B cell (primary cell): ENCODE measurements around the gene KCNH3. TPM values are rescaled to one million over a fixed set of nuclear protein-coding genes. Genes with fewer than 3 reads are reported as not detected.

Experiments used
- ATAC-seq: fragments of 200-7000 bp; cut with Tn5 transposase; one replicate; pipeline ENCODE4 v1.10.0; 2021; ENCODE audit warnings: low read depth, mild to moderate bottlenecking, moderate number of reproducible peaks, moderate library complexity
- CTCF ChIA-PET: fragments of 350-600 bp; sonication (Branson Sonifier 250); formaldehyde crosslinking; loops from one replicate; lab custom pipeline; 2021; ENCODE audit warnings: antibody characterized with exemption, inconsistent platforms; lab: Charles Lee
- POLR2A ChIA-PET: fragments of 350-600 bp; sonication (Branson Sonifier 250); formaldehyde crosslinking; loops from one replicate; lab custom pipeline; 2021; ENCODE audit warnings: antibody characterized with exemption; lab: Charles Lee
- DNase-seq: peaks from one replicate; pipeline ENCODE4 v3.0.0; 2013
- H2AFZ ChIP-seq: 2 replicates; pipeline ENCODE4 v1.6.1; 2012; ENCODE audit warnings: mild to moderate bottlenecking, low read depth, low read length; ENCODE audit not compliant: insufficient read depth, poor library complexity, severe bottlenecking
- H3K27ac ChIP-seq, 2 donors: 1 replicate in 1 of 2; 2 replicates in 1 of 2; pipeline ENCODE4 v1.5.1; 2012 to 2013; ENCODE audit warnings: low read length in 2 of 2, mild to moderate bottlenecking in 2 of 2, moderate library complexity in 1 of 2
- H3K27me3 ChIP-seq, 4 experiments: fragments of 200-600 bp in 1 of 4; sonication (generic) in 1 of 4; replicated peaks in 1 of 4; 1 replicate in 2 of 4; 2 replicates in 2 of 4; pipeline versions ENCODE4 v1.6.1 to v1.7.0; 2013 to 2016; ENCODE audit warnings: low read length in 3 of 4, mild to moderate bottlenecking in 2 of 4, mixed read lengths in 1 of 4, moderate library complexity in 1 of 4; ENCODE audit not compliant: insufficient read depth in 4 of 4, control insufficient read depth in 3 of 4; ENCODE audit errors: control extremely low read depth in 1 of 4
- H3K36me3 ChIP-seq, 2 experiments: replicated peaks in 1 of 2; 1 replicate in 1 of 2; 2 replicates in 1 of 2; pipeline versions ENCODE4 v1.6.1 to v1.7.1; 2013; ENCODE audit warnings: low read length in 1 of 2; ENCODE audit not compliant: insufficient read depth in 2 of 2, control insufficient read depth in 1 of 2; ENCODE audit errors: control extremely low read depth in 1 of 2, extremely low read depth in 1 of 2
- H3K4me1 ChIP-seq, 2 donors: fragments of 200-600 bp in 1 of 2; sonication (generic) in 1 of 2; 1 replicate in 1 of 2; 2 replicates in 1 of 2; pipeline versions ENCODE4 v1.5.1 to v1.6.1; 2013 to 2017; ENCODE audit warnings: low read length in 2 of 2; ENCODE audit not compliant: control insufficient read depth in 2 of 2, insufficient read depth in 2 of 2
- H3K4me2 ChIP-seq: replicated peaks from 2 replicates; pipeline ENCODE3; 2012; ENCODE audit warnings: mild to moderate bottlenecking, low read depth, low read length; ENCODE audit not compliant: poor library complexity, severe bottlenecking
- H3K4me3 ChIP-seq, 5 experiments: fragments of 200-600 bp in 1 of 5; sonication (generic) in 1 of 5; 1 replicate in 3 of 5; 2 replicates in 2 of 5; pipeline versions ENCODE4 v1.5.1 to v1.7.0; 2011 to 2016; ENCODE audit warnings: low read length in 4 of 5, mild to moderate bottlenecking in 4 of 5, low read depth in 2 of 5, control low read depth in 1 of 5, moderate library complexity in 1 of 5; ENCODE audit not compliant: insufficient read depth in 1 of 5; ENCODE audit errors: control extremely low read depth in 1 of 5, extremely low read depth in 1 of 5
- H3K79me2 ChIP-seq: fragments of 200-600 bp; sonication (generic); one replicate; pipeline ENCODE4 v1.6.0; 2016; ENCODE audit warnings: low read length; ENCODE audit not compliant: control insufficient read depth, insufficient read depth
- H3K9ac ChIP-seq: fragments of 200-600 bp; sonication (generic); 2 replicates; pipeline ENCODE4 v1.6.1; 2017; ENCODE audit warnings: mild to moderate bottlenecking, low read length, moderate library complexity
- H3K9me3 ChIP-seq, 3 donors: one replicate each; pipeline versions ENCODE4 v1.6.1 to v1.7.1; 2013; ENCODE audit warnings: low read length in 2 of 3; ENCODE audit not compliant: control insufficient read depth in 2 of 3, insufficient read depth in 1 of 3; ENCODE audit errors: control extremely low read depth in 1 of 3
- H4K20me1 ChIP-seq: 2 replicates; pipeline ENCODE4 v1.6.0; 2012; ENCODE audit warnings: mild to moderate bottlenecking, low read length; ENCODE audit not compliant: insufficient read depth, control insufficient read depth, poor library complexity, severe bottlenecking
- H3K27ac Mint-ChIP-seq: one replicate; pipeline ENCODE4 v1.8.0; 2021; ENCODE audit warnings: mixed read lengths
- H3K27me3 Mint-ChIP-seq: one replicate; pipeline ENCODE4 v1.8.0; 2021; ENCODE audit warnings: mixed read lengths
- H3K4me1 Mint-ChIP-seq: one replicate; pipeline ENCODE4 v1.8.0; 2021; ENCODE audit warnings: mixed read lengths
- H3K4me3 Mint-ChIP-seq: one replicate; pipeline ENCODE4 v1.8.0; 2021; ENCODE audit warnings: mixed read lengths
- H3K9me3 Mint-ChIP-seq: one replicate; pipeline ENCODE4 v1.8.0; 2022; ENCODE audit warnings: mixed read lengths; ENCODE audit not compliant: insufficient read depth
- CTCF ChIP-seq: fragments of 200-600 bp; IDR thresholded peaks from one replicate; pipeline ENCODE4 v1.8.0; 2022; ENCODE audit warnings: antibody characterized with exemption, mild to moderate bottlenecking
- EZH2 ChIP-seq: IDR thresholded peaks from 2 replicates; pipeline ENCODE4 v1.6.1; 2012; ENCODE audit warnings: borderline replicate concordance, low read depth, mild to moderate bottlenecking, moderate library complexity, low read length; ENCODE audit not compliant: insufficient read depth, poor library complexity, severe bottlenecking
- WGBS: methylation state at CpG from one replicate; pipeline ENCODE4 v1.1.5; 2013; ENCODE audit warnings: missing lambda C conversion rate; ENCODE audit not compliant: insufficient coverage; 5-methylcytosine and 5-hydroxymethylcytosine counted together
- intact Hi-C: fragments of 100-400 bp; cut with micrococcal nuclease; formaldehyde crosslinking; loops from one replicate; pipeline ENCODE4 v1.10.0; 2022
- polyA plus RNA-seq: library from polyadenylated mRNA; depleted of rRNA; stranded (reverse); fragments of >200 nt; gene quantifications from 2 replicates; pipeline ENCODE4 v1.2.3, GENCODE V29; 2012
- total RNA-seq, 2 donors: library from RNA; stranded (reverse); fragments of 120-200 nt in 1 of 2; gene quantifications; 1 replicate in 1 of 2; 2 replicates in 1 of 2; pipeline versions ENCODE4 v1.2.3 to v1.2.4, GENCODE V29; 2013 to 2022

KCNH3 gene
- total and polyA plus RNA-seq, 2 donors (not counting 1 experiment from before 2014, with no cell fraction given) = 0.49 to 0.54 TPM

GRCh38 chr12:49557187-49557916 is 18.5 kb downstream of the KCNH3 start:
- POLR2A ChIA-PET = no interaction called here

More at GRCh38 chr12:49557187-49557916, 18.5 kb downstream of the KCNH3 start:
- Histone ChIP-seq H3K4me1 (no peaks in the 10 kb centered on the region), H3K27me3 (no peaks in the 10 kb centered on the region), H3K4me2 (no peak overlapping the region), H3K36me3 (peaks cover 0 to 47% of the 10 kb centered on the region in 2 experiments), H3K9ac (no peak overlapping the region), H3K79me2 (no peaks in the 10 kb centered on the region), H2AFZ (no peak overlapping the region), H3K4me3 (no peak overlapping the region), H3K27ac (no peak overlapping the region), H4K20me1 (no peaks in the 10 kb centered on the region), H3K9me3 (no peaks in the 10 kb centered on the region)
- CTCF ChIA-PET = interaction anchor here (1.3 kb wide), 1 partner anchor 199 kb away, joined by 4 read pairs; no protein-coding TSS in a partner anchor
- Mint-ChIP-seq H3K27me3 (no peaks in the 10 kb centered on the region), H3K4me1 (no peaks in the 10 kb centered on the region), H3K27ac (no peak overlapping the region), H3K4me3 (no peak overlapping the region), H3K9me3 (no peaks in the 10 kb centered on the region)
- intact Hi-C loops = no loop called here
- ATAC-seq (no peak), DNase-seq (peak; percentile 20)
- TF ChIP-seq CTCF = no peak
- no peak for TF ChIP-seq EZH2
- WGBS = 93% methylated on average over 13 of the region's 18 CpGs
